Activated T-cell treated with anti-CD3 and anti-CD28 coated beads, Interleukin-2, amount 50 U/mL, for 24 hours (primary cell): ENCODE results near the gene GSTM3.
A peak's percentile ranks its signal among the peaks of the same experiment; 100 is the strongest.

Experiments used
- DNase-seq: peaks from one replicate; pipeline ENCODE4 v3.0.0-alpha.2; 2020
- H3K27ac Mint-ChIP-seq: 2 replicates; pipeline ENCODE4 v1.8.0; 2020; ENCODE audit warnings: mild to moderate bottlenecking, mixed read lengths
- H3K27me3 Mint-ChIP-seq: 2 replicates; pipeline ENCODE4 v1.8.0; 2020; ENCODE audit warnings: mixed read lengths
- H3K36me3 Mint-ChIP-seq: 2 replicates; pipeline ENCODE4 v1.8.0; 2020; ENCODE audit warnings: low read depth, mixed read lengths
- H3K4me1 Mint-ChIP-seq: 2 replicates; pipeline ENCODE4 v1.8.0; 2020; ENCODE audit warnings: low read depth, mixed read lengths
- H3K4me3 Mint-ChIP-seq: 2 replicates; pipeline ENCODE4 v1.8.0; 2020; ENCODE audit warnings: mild to moderate bottlenecking, moderate library complexity, mixed read lengths
- H3K9me3 Mint-ChIP-seq: 2 replicates; pipeline ENCODE4 v1.8.0; 2020; ENCODE audit warnings: mixed read lengths

Gene GSTM3

GRCh38 chr1:109781806-109782205 lies 41.0 kb upstream of the GSTM3 start:
- Mint-ChIP-seq H3K9me3 (no peaks in the 10 kb centered on the region), H3K36me3 (no peaks in the 10 kb centered on the region), H3K27ac (no peak overlapping the region), H3K4me3 (no peak overlapping the region), H3K27me3 (no peaks in the 10 kb centered on the region), H3K4me1 (peaks cover 5% of the 10 kb centered on the region)
- no peak for DNase-seq

GRCh38 chr1:109780982-109781381 lies 40.1 kb upstream of the GSTM3 start:
- no peak overlapping the region for H3K4me3 Mint-ChIP-seq
- DNase-seq = no peak
- H3K27ac Mint-ChIP-seq = no peak overlapping the region

GRCh38 chr1:109777980-109778625 lies 37.3 kb upstream of the GSTM3 start:
- Mint-ChIP-seq H3K4me3 (no peak overlapping the region), H3K36me3 (no peaks in the 10 kb centered on the region), H3K9me3 (no peaks in the 10 kb centered on the region), H3K4me1 (peaks cover 3% of the 10 kb centered on the region), H3K27ac (no peak overlapping the region), H3K27me3 (no peaks in the 10 kb centered on the region)
- no peak for DNase-seq

More at GRCh38 chr1:109780982-109781381, 40.1 kb upstream of the GSTM3 start:
- Mint-ChIP-seq H3K36me3 (no peaks in the 10 kb centered on the region), H3K4me1 (peaks cover 2% of the 10 kb centered on the region), H3K27me3 (no peaks in the 10 kb centered on the region), H3K9me3 (no peaks in the 10 kb centered on the region)

- Mint-ChIP-seq H3K27ac (no peak overlapping the region), H3K9me3 (no peaks in the 10 kb centered on the region)
- DNase-seq = no peak
Observed at GRCh38 chr1:109777436-109777835, 36.6 kb upstream of the GSTM3 start.

GRCh38 chr1:109776911-109777310 lies 36.1 kb upstream of the GSTM3 start:
- H3K27me3 Mint-ChIP-seq = no peaks in the 10 kb centered on the region
- no peak overlapping the region for H3K4me3 Mint-ChIP-seq
- H3K4me1 Mint-ChIP-seq = peaks cover 3% of the 10 kb centered on the region
- H3K27ac Mint-ChIP-seq = peak overlapping the region; percentile 34
- no peaks in the 10 kb centered on the region for H3K36me3 Mint-ChIP-seq
- peak; percentile 86 for DNase-seq
- H3K9me3 Mint-ChIP-seq = no peaks in the 10 kb centered on the region

More at GRCh38 chr1:109777436-109777835, 36.6 kb upstream of the GSTM3 start:
- no peaks in the 10 kb centered on the region for H3K27me3 Mint-ChIP-seq
- H3K36me3 Mint-ChIP-seq = no peaks in the 10 kb centered on the region
- H3K4me1 Mint-ChIP-seq = peaks cover 3% of the 10 kb centered on the region
- no peak overlapping the region for H3K4me3 Mint-ChIP-seq

GRCh38 chr1:109776206-109776835 lies 35.5 kb upstream of the GSTM3 start:
- Mint-ChIP-seq H3K4me3 (no peak overlapping the region), H3K27me3 (no peaks in the 10 kb centered on the region), H3K36me3 (no peaks in the 10 kb centered on the region), H3K27ac (peak overlapping the region; percentile 6), H3K9me3 (no peaks in the 10 kb centered on the region), H3K4me1 (peaks cover 3% of the 10 kb centered on the region)
- no peak for DNase-seq

GRCh38 chr1:109775398-109775797 lies 34.6 kb upstream of the GSTM3 start:
- no peak overlapping the region for H3K27ac Mint-ChIP-seq
- H3K4me3 Mint-ChIP-seq = no peak overlapping the region
- H3K9me3 Mint-ChIP-seq = no peaks in the 10 kb centered on the region
- no peaks in the 10 kb centered on the region for H3K36me3 Mint-ChIP-seq
- H3K27me3 Mint-ChIP-seq = no peaks in the 10 kb centered on the region
- no peak for DNase-seq
- peaks cover 3% of the 10 kb centered on the region for H3K4me1 Mint-ChIP-seq

GRCh38 chr1:109773900-109774485 lies 33.2 kb upstream of the GSTM3 start:
- Mint-ChIP-seq H3K27me3 (no peaks in the 10 kb centered on the region), H3K36me3 (no peaks in the 10 kb centered on the region)

GRCh38 chr1:109773203-109773899 lies 32.5 kb upstream of the GSTM3 start:
- H3K9me3 Mint-ChIP-seq = no peaks in the 10 kb centered on the region
- no peaks in the 10 kb centered on the region for H3K27me3 Mint-ChIP-seq
- H3K27ac Mint-ChIP-seq = no peak overlapping the region
- peak; percentile 70 for DNase-seq
- H3K4me3 Mint-ChIP-seq = no peak overlapping the region
- H3K4me1 Mint-ChIP-seq = peaks cover 3% of the 10 kb centered on the region
- H3K36me3 Mint-ChIP-seq = no peaks in the 10 kb centered on the region

More at GRCh38 chr1:109773900-109774485, 33.2 kb upstream of the GSTM3 start:
- H3K9me3 Mint-ChIP-seq = no peaks in the 10 kb centered on the region
- no peak overlapping the region for H3K27ac Mint-ChIP-seq
- H3K4me1 Mint-ChIP-seq = peaks cover 3% of the 10 kb centered on the region
- no peak overlapping the region for H3K4me3 Mint-ChIP-seq
- DNase-seq = no peak

GRCh38 chr1:109772658-109773202 lies 31.9 kb upstream of the GSTM3 start:
- H3K36me3 Mint-ChIP-seq = no peaks in the 10 kb centered on the region
- no peak overlapping the region for H3K27ac Mint-ChIP-seq
- no peak overlapping the region for H3K4me3 Mint-ChIP-seq
- DNase-seq = no peak
- H3K9me3 Mint-ChIP-seq = no peaks in the 10 kb centered on the region
- H3K27me3 Mint-ChIP-seq = no peaks in the 10 kb centered on the region
- H3K4me1 Mint-ChIP-seq = peaks cover 3% of the 10 kb centered on the region

GRCh38 chr1:109771712-109772657 lies 31.1 kb upstream of the GSTM3 start:
- H3K27ac Mint-ChIP-seq = no peak overlapping the region
- no peaks in the 10 kb centered on the region for H3K36me3 Mint-ChIP-seq
- no peaks in the 10 kb centered on the region for H3K9me3 Mint-ChIP-seq
- H3K4me1 Mint-ChIP-seq = peaks cover 3% of the 10 kb centered on the region
- no peak overlapping the region for H3K4me3 Mint-ChIP-seq
- no peaks in the 10 kb centered on the region for H3K27me3 Mint-ChIP-seq
- no peak for DNase-seq

GRCh38 chr1:109770331-109771095 lies 29.7 kb upstream of the GSTM3 start:
- no peaks in the 10 kb centered on the region for H3K36me3 Mint-ChIP-seq
- H3K4me1 Mint-ChIP-seq = peaks cover 1% of the 10 kb centered on the region
- DNase-seq = no peak
- H3K9me3 Mint-ChIP-seq = no peaks in the 10 kb centered on the region
- H3K4me3 Mint-ChIP-seq = no peak overlapping the region
- no peak overlapping the region for H3K27ac Mint-ChIP-seq
- no peaks in the 10 kb centered on the region for H3K27me3 Mint-ChIP-seq

- Mint-ChIP-seq H3K4me3 (no peak overlapping the region), H3K4me1 (peaks cover 1% of the 10 kb centered on the region), H3K9me3 (no peaks in the 10 kb centered on the region), H3K27me3 (no peaks in the 10 kb centered on the region), H3K27ac (no peak overlapping the region), H3K36me3 (no peaks in the 10 kb centered on the region)
- no peak for DNase-seq
Observed at GRCh38 chr1:109769330-109770078, 28.7 kb upstream of the GSTM3 start.
